ENCODE results near the gene KCTD18. TPM values are rescaled to one million over a fixed set of nuclear protein-coding genes. Genes with fewer than 3 reads are reported as not detected.

KCTD18 gene
- total and polyA plus RNA-seq, 10 of the 15 experiments (the other 5 are each of a cell fraction or from before 2014, with no cell fraction given): 1.4 to 16.9 (median 12.5) TPM

DNA sequence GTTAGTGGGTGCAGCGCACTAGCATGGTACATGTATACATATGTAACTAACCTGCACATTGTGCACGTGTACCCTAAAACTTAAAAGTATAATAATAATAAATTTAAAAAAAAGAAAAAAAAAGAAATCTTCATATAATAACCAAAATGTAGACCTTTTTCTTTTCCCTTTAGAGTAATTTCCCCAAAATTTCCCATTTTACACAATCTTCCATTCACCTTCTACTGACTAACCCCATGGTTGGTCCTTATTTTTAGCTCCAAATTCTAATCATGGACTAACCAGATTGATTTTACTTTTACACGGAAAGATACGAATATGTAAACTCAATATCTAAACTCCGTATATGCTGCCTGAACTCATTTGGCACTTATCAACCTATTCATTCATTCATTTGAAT is 7.7 kb downstream of the KCTD18 start:
- no peak overlapping the region for H3K4me2 ChIP-seq (ENCODE audit: control insufficient read depth, insufficient read depth)
- no peaks in the 10 kb centered on the region for H4K20me1 ChIP-seq (ENCODE audit: control insufficient read depth, insufficient read depth)
- no peak overlapping the region for H3K4me3 ChIP-seq
- BruUV-seq (replicated peaks): no TSS peak
- over 99% methylated on average over 5 of the region's 5 CpGs for WGBS (ENCODE audit: insufficient coverage, insufficient replicate concordance, low lambda C conversion rate, missing lambda C conversion rate)
- intact Hi-C loops (cut with micrococcal nuclease; ENCODE audit: unreplicated experiment): no loop called here
- H3K27ac ChIP-seq (ENCODE audit: control insufficient read depth, insufficient read depth): no peak overlapping the region
- FAIRE-seq (no peak), DNase-seq (ENCODE audit: low read depth, low spot score) (no peak), ATAC-seq (no peak)
- no peaks in the 10 kb centered on the region for H3K27me3 ChIP-seq (replicated peaks in 1 of 2; ENCODE audit: control insufficient read depth in 2 of 2, insufficient read depth in 2 of 2, low read length in 1 of 2)
- no peaks in the 10 kb centered on the region for H3K4me1 ChIP-seq (ENCODE audit: control insufficient read depth, insufficient read depth, low read length)
- CTCF ChIA-PET: interaction anchor here (1.1 to 1.7 kb wide), 2 partner anchors 8 to 19 kb away, joined by 4 read pairs; no protein-coding TSS in a partner anchor
- H3K9ac ChIP-seq (ENCODE audit: control insufficient read depth, insufficient read depth, low read length): no peak overlapping the region
- H3K9me3 ChIP-seq (replicated peaks; ENCODE audit: control insufficient read depth, insufficient read depth, low read length): no peaks in the 10 kb centered on the region
- POLR2A ChIA-PET: interaction anchor here (0.6 kb wide), 1 partner anchor 16 kb away, joined by 3 read pairs; no protein-coding TSS in a partner anchor
- SMC1A ChIA-PET (ENCODE audit: uncharacterized antibody, unreplicated experiment): interaction anchor here (0.7 to 1.0 kb wide), 3 partner anchors 9 to 18 kb away, joined by 3 read pairs; no protein-coding TSS in a partner anchor
- H3K36me3 ChIP-seq (ENCODE audit: control insufficient read depth in 2 of 2, insufficient read depth in 2 of 2, low read length in 1 of 2): no peaks in the 10 kb centered on the region
- RAD21 ChIA-PET (ENCODE audit: unreplicated experiment): no interaction called here
- in situ Hi-C loops (cut with MboI): no loop called here
- no peaks in the 10 kb centered on the region for H3K79me2 ChIP-seq (ENCODE audit: control insufficient read depth, insufficient read depth, low read length)
- no peak overlapping the region for H2AFZ ChIP-seq (ENCODE audit: control insufficient read depth, low read depth, low read length)
- TF ChIP-seq CREM (IDR thresholded peaks at IDR 0.05; ENCODE audit: low read depth): no peak
- no peak for TF ChIP-seq HDAC2 (IDR thresholded peaks at IDR 0.05)
- TF ChIP-seq CHD4 (IDR thresholded peaks at IDR 0.05): no peak
- TF ChIP-seq STAT1 (conservative IDR thresholded peaks at IDR 0.05): no peak
- TF ChIP-seq ZSCAN29 (IDR thresholded peaks at IDR 0.05): no peak
- TF ChIP-seq, protein P1, sequence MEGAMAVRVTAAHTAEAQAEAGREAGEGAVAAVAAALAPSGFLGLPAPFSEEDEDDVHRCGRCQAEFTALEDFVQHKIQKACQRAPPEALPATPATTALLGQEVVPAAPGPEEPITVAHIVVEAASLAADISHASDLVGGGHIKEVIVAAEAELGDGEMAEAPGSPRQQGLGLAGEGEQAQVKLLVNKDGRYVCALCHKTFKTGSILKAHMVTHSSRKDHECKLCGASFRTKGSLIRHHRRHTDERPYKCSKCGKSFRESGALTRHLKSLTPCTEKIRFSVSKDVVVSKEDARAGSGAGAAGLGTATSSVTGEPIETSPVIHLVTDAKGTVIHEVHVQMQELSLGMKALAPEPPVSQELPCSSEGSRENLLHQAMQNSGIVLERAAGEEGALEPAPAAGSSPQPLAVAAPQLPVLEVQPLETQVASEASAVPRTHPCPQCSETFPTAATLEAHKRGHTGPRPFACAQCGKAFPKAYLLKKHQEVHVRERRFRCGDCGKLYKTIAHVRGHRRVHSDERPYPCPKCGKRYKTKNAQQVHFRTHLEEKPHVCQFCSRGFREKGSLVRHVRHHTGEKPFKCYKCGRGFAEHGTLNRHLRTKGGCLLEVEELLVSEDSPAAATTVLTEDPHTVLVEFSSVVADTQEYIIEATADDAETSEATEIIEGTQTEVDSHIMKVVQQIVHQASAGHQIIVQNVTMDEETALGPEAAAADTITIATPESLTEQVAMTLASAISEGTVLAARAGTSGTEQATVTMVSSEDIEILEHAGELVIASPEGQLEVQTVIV (IDR thresholded peaks at IDR 0.05; ENCODE audit: borderline replicate concordance, partially characterized antibody): no peak
- TF ChIP-seq, protein P2, sequence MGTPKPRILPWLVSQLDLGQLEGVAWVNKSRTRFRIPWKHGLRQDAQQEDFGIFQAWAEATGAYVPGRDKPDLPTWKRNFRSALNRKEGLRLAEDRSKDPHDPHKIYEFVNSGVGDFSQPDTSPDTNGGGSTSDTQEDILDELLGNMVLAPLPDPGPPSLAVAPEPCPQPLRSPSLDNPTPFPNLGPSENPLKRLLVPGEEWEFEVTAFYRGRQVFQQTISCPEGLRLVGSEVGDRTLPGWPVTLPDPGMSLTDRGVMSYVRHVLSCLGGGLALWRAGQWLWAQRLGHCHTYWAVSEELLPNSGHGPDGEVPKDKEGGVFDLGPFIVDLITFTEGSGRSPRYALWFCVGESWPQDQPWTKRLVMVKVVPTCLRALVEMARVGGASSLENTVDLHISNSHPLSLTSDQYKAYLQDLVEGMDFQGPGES (IDR thresholded peaks at IDR 0.05): no peak
- TF ChIP-seq, protein P3, sequence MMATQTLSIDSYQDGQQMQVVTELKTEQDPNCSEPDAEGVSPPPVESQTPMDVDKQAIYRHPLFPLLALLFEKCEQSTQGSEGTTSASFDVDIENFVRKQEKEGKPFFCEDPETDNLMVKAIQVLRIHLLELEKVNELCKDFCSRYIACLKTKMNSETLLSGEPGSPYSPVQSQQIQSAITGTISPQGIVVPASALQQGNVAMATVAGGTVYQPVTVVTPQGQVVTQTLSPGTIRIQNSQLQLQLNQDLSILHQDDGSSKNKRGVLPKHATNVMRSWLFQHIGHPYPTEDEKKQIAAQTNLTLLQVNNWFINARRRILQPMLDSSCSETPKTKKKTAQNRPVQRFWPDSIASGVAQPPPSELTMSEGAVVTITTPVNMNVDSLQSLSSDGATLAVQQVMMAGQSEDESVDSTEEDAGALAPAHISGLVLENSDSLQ (IDR thresholded peaks at IDR 0.05): no peak
- TF ChIP-seq DPF2 (IDR thresholded peaks at IDR 0.05): no peak
- TF ChIP-seq ZNF207 (IDR thresholded peaks at IDR 0.05; ENCODE audit: borderline replicate concordance): no peak
- no peak for TF ChIP-seq POLR2AphosphoS5 (IDR thresholded peaks at IDR 0.05; ENCODE audit: low read length)
- TF ChIP-seq, protein P4, sequence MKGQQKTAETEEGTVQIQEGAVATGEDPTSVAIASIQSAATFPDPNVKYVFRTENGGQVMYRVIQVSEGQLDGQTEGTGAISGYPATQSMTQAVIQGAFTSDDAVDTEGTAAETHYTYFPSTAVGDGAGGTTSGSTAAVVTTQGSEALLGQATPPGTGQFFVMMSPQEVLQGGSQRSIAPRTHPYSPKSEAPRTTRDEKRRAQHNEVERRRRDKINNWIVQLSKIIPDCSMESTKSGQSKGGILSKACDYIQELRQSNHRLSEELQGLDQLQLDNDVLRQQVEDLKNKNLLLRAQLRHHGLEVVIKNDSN (IDR thresholded peaks at IDR 0.05; ENCODE audit: borderline replicate concordance, extremely low read length, insufficient read depth, low read depth, low read length): no peak
- TF ChIP-seq ASH2L (IDR thresholded peaks at IDR 0.05; ENCODE audit: borderline replicate concordance, low read depth): no peak
- TF ChIP-seq IKZF1 (conservative IDR thresholded peaks at IDR 0.05): no peak
- no peak for TF ChIP-seq SMAD5 (IDR thresholded peaks at IDR 0.05; ENCODE audit: low read depth)
- TF ChIP-seq, protein P5, sequence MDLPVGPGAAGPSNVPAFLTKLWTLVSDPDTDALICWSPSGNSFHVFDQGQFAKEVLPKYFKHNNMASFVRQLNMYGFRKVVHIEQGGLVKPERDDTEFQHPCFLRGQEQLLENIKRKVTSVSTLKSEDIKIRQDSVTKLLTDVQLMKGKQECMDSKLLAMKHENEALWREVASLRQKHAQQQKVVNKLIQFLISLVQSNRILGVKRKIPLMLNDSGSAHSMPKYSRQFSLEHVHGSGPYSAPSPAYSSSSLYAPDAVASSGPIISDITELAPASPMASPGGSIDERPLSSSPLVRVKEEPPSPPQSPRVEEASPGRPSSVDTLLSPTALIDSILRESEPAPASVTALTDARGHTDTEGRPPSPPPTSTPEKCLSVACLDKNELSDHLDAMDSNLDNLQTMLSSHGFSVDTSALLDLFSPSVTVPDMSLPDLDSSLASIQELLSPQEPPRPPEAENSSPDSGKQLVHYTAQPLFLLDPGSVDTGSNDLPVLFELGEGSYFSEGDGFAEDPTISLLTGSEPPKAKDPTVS (IDR thresholded peaks at IDR 0.05; ENCODE audit: low read depth, low read length): no peak
- TF ChIP-seq ZZZ3 (IDR thresholded peaks at IDR 0.05; ENCODE audit: control insufficient read depth, insufficient read length, low read depth): no peak
- TF ChIP-seq, protein P6, sequence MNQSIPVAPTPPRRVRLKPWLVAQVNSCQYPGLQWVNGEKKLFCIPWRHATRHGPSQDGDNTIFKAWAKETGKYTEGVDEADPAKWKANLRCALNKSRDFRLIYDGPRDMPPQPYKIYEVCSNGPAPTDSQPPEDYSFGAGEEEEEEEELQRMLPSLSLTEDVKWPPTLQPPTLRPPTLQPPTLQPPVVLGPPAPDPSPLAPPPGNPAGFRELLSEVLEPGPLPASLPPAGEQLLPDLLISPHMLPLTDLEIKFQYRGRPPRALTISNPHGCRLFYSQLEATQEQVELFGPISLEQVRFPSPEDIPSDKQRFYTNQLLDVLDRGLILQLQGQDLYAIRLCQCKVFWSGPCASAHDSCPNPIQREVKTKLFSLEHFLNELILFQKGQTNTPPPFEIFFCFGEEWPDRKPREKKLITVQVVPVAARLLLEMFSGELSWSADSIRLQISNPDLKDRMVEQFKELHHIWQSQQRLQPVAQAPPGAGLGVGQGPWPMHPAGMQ (IDR thresholded peaks at IDR 0.05; ENCODE audit: borderline replicate concordance): no peak
